Lung (tissue), 12 donors: Measurements from ENCODE around the gene ARHGAP42. TPM values are rescaled to one million over a fixed set of nuclear protein-coding genes. Genes with fewer than 3 reads are reported as not detected.
"Not testable (repeated sequence)": the region's sequence is repeated elsewhere in the genome, so short reads cannot be mapped to it uniquely, and the experiment has no call there.

Experiments used
- ATAC-seq: fragments of 200-7000 bp; cut with Tn5 transposase; one replicate; pipeline ENCODE4 v1.9.1; 2020; ENCODE audit warnings: moderate number of reproducible peaks; ENCODE audit not compliant: insufficient read depth, low FRiP score
- DNase-seq, 3 donors: peaks; one replicate each; pipeline ENCODE4 v3.0.0-alpha.2; 2013 to 2017
- H3K27ac ChIP-seq, 2 donors: one replicate each; pipeline ENCODE4 v1.5.1; 2013; ENCODE audit warnings: mild to moderate bottlenecking in 2 of 2, moderate library complexity in 2 of 2, control low read depth in 1 of 2, inconsistent platforms in 1 of 2, low read depth in 1 of 2, low read length in 1 of 2
- H3K27me3 ChIP-seq, 3 donors: one replicate each; pipeline ENCODE4 v1.5.1; 2013; ENCODE audit warnings: low read length in 2 of 3; ENCODE audit not compliant: control insufficient read depth in 3 of 3, insufficient read depth in 3 of 3
- H3K36me3 ChIP-seq, 4 donors: one replicate each; pipeline ENCODE4 v1.5.1; 2013; ENCODE audit warnings: low read length in 4 of 4, mild to moderate bottlenecking in 1 of 4, moderate library complexity in 1 of 4; ENCODE audit not compliant: control insufficient read depth in 4 of 4, insufficient read depth in 4 of 4
- H3K4me1 ChIP-seq, 5 donors: one replicate each; pipeline ENCODE4 v1.5.1; 2013; ENCODE audit warnings: low read length in 5 of 5, mild to moderate bottlenecking in 2 of 5, moderate library complexity in 1 of 5; ENCODE audit not compliant: control insufficient read depth in 5 of 5, insufficient read depth in 5 of 5
- H3K4me3 ChIP-seq: one replicate; pipeline ENCODE4 v1.5.1; 2013; ENCODE audit warnings: mild to moderate bottlenecking, control low read depth, moderate library complexity
- H3K9ac ChIP-seq, 2 donors: one replicate each; pipeline ENCODE4 v1.5.1; 2013; ENCODE audit warnings: low read length in 2 of 2, control low read depth in 1 of 2; ENCODE audit not compliant: insufficient read depth in 1 of 2
- H3K9me3 ChIP-seq, 4 donors: one replicate each; pipeline ENCODE4 v1.5.1; 2013; ENCODE audit warnings: low read length in 3 of 4, mild to moderate bottlenecking in 1 of 4, moderate library complexity in 1 of 4; ENCODE audit not compliant: control insufficient read depth in 4 of 4, insufficient read depth in 3 of 4
- WGBS, 2 donors: extraction: QIAGEN DNeasy Blood & Tissue Kit; methylation state at CpG; one replicate each; pipeline ENCODE4 v1.1.7; 2013; 5-methylcytosine and 5-hydroxymethylcytosine counted together
- polyA plus RNA-seq, 2 donors: library from polyadenylated mRNA; stranded (reverse); fragments of 200-250 nt; gene quantifications; one replicate each; pipeline ENCODE4 v1.2.1, GENCODE V29; 2013
- total RNA-seq, 2 donors: library from RNA; depleted of rRNA in 1 of 2; stranded (reverse); fragments of >200 nt in 1 of 2; gene quantifications; one replicate each; pipeline ENCODE4 v1.2.1, GENCODE V29; 2014 to 2021
- TF ChIP-seq, protein P1 (sequence below): IDR thresholded peaks from 2 replicates; pipeline ENCODE4 v1.5.1; 2012; ENCODE audit warnings: mild to moderate bottlenecking; ENCODE audit errors: control extremely low read depth, extremely low read depth
- donor health status: control.
- donor health status: control.
- donor health status: Bipolar disorder and iron deficiency.
- donor health status: healthy.
- donor health status: DM: yes; HTN: yes; CAD: no.

Gene ARHGAP42
- total and polyA plus RNA-seq, 4 donors: 4.1 to 58.6 (median 10.3) TPM

DNA sequence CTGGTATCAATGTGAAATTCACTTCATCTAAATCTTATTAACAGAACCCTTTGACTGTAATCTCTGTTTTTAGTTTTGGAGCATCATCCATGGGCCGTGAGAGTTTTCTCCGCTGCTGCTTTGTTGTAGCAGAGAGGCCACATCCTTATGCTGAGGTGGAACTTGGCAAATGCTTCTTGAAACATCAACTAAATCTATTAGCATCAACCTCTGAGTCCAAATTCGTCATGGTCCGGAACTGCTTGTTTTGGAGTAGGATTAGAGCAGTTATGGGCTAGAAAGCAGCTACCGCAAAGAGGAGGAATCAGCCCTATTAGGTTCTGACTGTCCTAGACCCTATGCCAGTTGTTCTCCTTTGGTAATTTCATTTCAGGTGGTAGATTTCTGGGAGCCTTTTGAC, 324.8 kb downstream of the ARHGAP42 start:
- WGBS, 2 donors: 89% methylated on average over 5 of the region's 5 CpGs
- ATAC-seq: no peak
- Histone ChIP-seq H3K9me3 (no peaks in the 10 kb centered on the region), H3K27ac (no peak overlapping the region), H3K9ac (no peak overlapping the region), H3K4me3 (no peak overlapping the region), H3K4me1 (no peaks in the 10 kb centered on the region), H3K27me3 (no peaks in the 10 kb centered on the region), H3K36me3 (no peaks in the 10 kb centered on the region)
- DNase-seq: no peak
- TF ChIP-seq, protein P1, sequence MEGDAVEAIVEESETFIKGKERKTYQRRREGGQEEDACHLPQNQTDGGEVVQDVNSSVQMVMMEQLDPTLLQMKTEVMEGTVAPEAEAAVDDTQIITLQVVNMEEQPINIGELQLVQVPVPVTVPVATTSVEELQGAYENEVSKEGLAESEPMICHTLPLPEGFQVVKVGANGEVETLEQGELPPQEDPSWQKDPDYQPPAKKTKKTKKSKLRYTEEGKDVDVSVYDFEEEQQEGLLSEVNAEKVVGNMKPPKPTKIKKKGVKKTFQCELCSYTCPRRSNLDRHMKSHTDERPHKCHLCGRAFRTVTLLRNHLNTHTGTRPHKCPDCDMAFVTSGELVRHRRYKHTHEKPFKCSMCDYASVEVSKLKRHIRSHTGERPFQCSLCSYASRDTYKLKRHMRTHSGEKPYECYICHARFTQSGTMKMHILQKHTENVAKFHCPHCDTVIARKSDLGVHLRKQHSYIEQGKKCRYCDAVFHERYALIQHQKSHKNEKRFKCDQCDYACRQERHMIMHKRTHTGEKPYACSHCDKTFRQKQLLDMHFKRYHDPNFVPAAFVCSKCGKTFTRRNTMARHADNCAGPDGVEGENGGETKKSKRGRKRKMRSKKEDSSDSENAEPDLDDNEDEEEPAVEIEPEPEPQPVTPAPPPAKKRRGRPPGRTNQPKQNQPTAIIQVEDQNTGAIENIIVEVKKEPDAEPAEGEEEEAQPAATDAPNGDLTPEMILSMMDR: no peak

DNA sequence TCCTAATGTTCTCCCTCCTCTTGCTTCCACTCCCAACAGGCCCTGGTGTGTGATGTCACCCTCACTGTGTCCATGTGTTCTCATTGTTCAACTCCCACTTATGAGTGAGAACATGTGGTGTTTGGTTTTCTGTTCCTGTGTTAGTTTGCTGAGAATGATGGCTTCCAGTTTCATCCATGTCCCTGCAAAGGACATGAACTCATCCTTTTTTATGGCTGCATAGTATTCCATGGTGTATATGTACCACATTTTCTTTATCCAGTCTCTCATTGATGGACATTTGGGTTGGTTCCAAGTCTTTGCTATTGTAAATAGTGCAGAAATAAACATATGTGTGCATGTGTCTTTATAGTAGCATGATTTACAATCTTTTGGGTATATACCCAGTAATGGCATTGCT, 326.6 kb downstream of the ARHGAP42 start:
- H3K4me3 ChIP-seq, ATAC-seq, H3K4me1 ChIP-seq, H3K27me3 ChIP-seq, H3K9ac ChIP-seq, H3K36me3 ChIP-seq, DNase-seq, H3K9me3 ChIP-seq, H3K27ac ChIP-seq: not testable (repeated sequence)

DNA sequence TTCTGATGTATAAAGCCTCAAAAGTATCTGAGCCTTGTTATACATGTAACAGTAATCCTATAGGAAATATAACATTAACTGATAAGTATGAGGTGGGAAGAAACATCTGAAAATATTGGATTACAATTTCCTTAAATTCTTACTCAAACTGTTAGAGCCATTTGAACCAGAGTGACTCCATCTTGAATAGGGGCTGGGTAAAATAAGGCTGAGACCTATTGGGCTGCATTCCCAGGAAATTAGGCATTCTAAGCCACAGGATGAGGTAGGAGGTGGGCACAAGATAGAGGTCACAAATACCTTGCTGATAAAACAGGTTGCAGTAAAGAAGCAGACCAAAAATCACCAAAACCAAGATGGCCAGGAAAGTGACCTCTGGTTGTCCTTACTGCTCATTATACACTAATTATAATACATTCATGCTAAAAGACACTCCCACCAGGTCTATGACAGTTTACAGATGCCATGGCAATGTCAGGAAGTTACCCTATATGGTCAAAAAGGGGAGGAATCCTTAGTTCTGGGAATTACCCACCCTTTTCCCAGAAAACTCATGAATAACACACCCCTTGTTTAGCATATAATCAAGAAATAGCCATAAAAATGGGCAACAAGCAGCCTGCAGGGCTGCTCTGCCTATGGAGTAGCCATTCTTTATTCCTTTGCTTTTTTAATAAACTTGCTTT, 327.7 kb downstream of the ARHGAP42 start:
- no peak overlapping the region for H3K4me3 ChIP-seq
- ATAC-seq: no peak
- H3K36me3 ChIP-seq: no peaks in the 10 kb centered on the region

DNA sequence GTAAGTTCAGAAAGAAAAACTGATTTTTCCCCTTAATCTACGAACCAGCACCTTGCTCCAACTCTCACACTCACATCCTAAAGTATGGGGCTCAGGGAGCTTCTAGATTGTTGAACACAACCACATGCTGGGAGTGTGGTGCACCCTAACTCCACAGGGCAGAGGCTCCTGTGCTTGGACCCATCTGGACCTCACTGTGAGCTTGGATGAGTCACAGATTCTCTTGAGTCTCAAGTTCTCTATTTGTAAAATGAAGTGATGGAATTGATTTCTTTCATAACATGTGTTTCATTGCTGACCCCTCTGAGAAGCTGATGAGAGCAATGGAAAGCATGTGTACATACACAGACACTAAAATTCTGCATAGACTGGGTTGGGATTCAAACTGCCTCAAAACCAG, 332.8 kb downstream of the ARHGAP42 start:
- Histone ChIP-seq H3K36me3 (no peaks in the 10 kb centered on the region), H3K27ac (no peak overlapping the region), H3K9ac (no peak overlapping the region), H3K4me1 (peaks cover 0 to 3% (median 0%) of the 10 kb centered on the region in 5 donors), H3K4me3 (no peak overlapping the region), H3K27me3 (no peaks in the 10 kb centered on the region), H3K9me3 (no peaks in the 10 kb centered on the region)
- TF ChIP-seq, protein P1: no peak
- 77 to 82% methylated on average over 1 of the region's 1 CpG for WGBS, 2 donors
- no peak for ATAC-seq
- DNase-seq: no peak

More for the DNA sequence above, 327.7 kb downstream of the ARHGAP42 start:
- no peaks in the 10 kb centered on the region for H3K27me3 ChIP-seq
- H3K4me1 ChIP-seq: no peaks in the 10 kb centered on the region
- TF ChIP-seq, protein P1: no peak
- no peak overlapping the region for H3K27ac ChIP-seq
- H3K9me3 ChIP-seq: no peaks in the 10 kb centered on the region
- DNase-seq: no peak
- no peak overlapping the region for H3K9ac ChIP-seq
